OCI-LY7 (cell line): Measurements from ENCODE around the gene DPP10. TPM values are rescaled to one million over a fixed set of nuclear protein-coding genes. Genes with fewer than 3 reads are reported as not detected.

Experiments
- BruUV-seq: library from RNA; stranded (reverse); fragments of 400-500 nt; replicated peaks from 2 replicates; lab custom pipeline; 2021; lab: Mats Ljungman, UMichigan
- CTCF ChIA-PET: fragments of 300-600 bp; sonication (Branson Sonifier 250); formaldehyde crosslinking; loops from one replicate; lab custom pipeline; 2022; ENCODE audit warnings: antibody characterized with exemption; ENCODE audit not compliant: unreplicated experiment; lab: Charles Lee
- POLR2A ChIA-PET: fragments of 300-600 bp; sonication (Branson Sonifier 250); formaldehyde crosslinking; loops from one replicate; lab custom pipeline; 2022; ENCODE audit warnings: antibody characterized with exemption; lab: Charles Lee
- DNase-seq: peaks from one replicate; pipeline ENCODE4 v3.0.0-alpha.2; 2015; ENCODE audit warnings: low spot score
- H2AFZ ChIP-seq: fragments of 200-600 bp; sonication (generic), shearing (Covaris generic); 2 replicates; pipeline ENCODE4 v1.6.1; 2014; ENCODE audit warnings: mild to moderate bottlenecking, antibody characterized with exemption, low read length, moderate library complexity
- H3K27ac ChIP-seq: fragments of 200-600 bp; sonication (generic); 2 replicates; pipeline ENCODE4 v1.5.1; 2014; ENCODE audit warnings: mixed run types, low read depth, mild to moderate bottlenecking, moderate library complexity, low read length, inconsistent platforms; ENCODE audit not compliant: poor library complexity, severe bottlenecking
- H3K36me3 ChIP-seq: fragments of 200-600 bp; sonication (generic); 2 replicates; pipeline ENCODE4 v1.6.1; 2014; ENCODE audit warnings: mild to moderate bottlenecking, antibody characterized with exemption, low read length, moderate library complexity, mixed read lengths; ENCODE audit not compliant: insufficient read depth
- H3K4me1 ChIP-seq: fragments of 200-600 bp; sonication (generic); 2 replicates; pipeline ENCODE4 v1.5.1; 2014; ENCODE audit warnings: mild to moderate bottlenecking, low read length; ENCODE audit not compliant: insufficient read depth, poor library complexity, severe bottlenecking
- H3K4me2 ChIP-seq: fragments of 200-600 bp; sonication (generic); 2 replicates; pipeline ENCODE4 v1.6.1; 2014; ENCODE audit warnings: mild to moderate bottlenecking, low read length
- H3K4me3 ChIP-seq: fragments of 200-600 bp; sonication (generic); 2 replicates; pipeline ENCODE4 v1.5.1; 2014; ENCODE audit warnings: mild to moderate bottlenecking, low read depth, low read length; ENCODE audit not compliant: poor library complexity, severe bottlenecking
- H3K79me2 ChIP-seq: fragments of 200-600 bp; sonication (generic); 2 replicates; pipeline ENCODE4 v1.6.1; 2016; ENCODE audit warnings: low read depth, mild to moderate bottlenecking, low read length, moderate library complexity, mixed read lengths; ENCODE audit not compliant: insufficient read depth
- H3K9me2 ChIP-seq: fragments of 200-600 bp; sonication (generic); 2 replicates; pipeline ENCODE4 v1.6.1; 2016; ENCODE audit warnings: mild to moderate bottlenecking, low read length, mixed read lengths; ENCODE audit not compliant: insufficient read depth
- H3K9me3 ChIP-seq: fragments of 200-600 bp; sonication (generic); 2 replicates; pipeline ENCODE4 v1.6.1; 2014; ENCODE audit warnings: mild to moderate bottlenecking, mixed run types, low read length, mixed read lengths
- H4K20me1 ChIP-seq: fragments of 200-600 bp; sonication (generic); 2 replicates; pipeline ENCODE4 v1.6.1; 2014; ENCODE audit warnings: mild to moderate bottlenecking, antibody characterized with exemption, low read length, moderate library complexity, mixed read lengths; ENCODE audit not compliant: insufficient read depth
- EZH2phosphoT487 ChIP-seq: fragments of 200-600 bp; sonication (generic); IDR thresholded peaks from 2 replicates; pipeline ENCODE4 v1.6.1; 2018; ENCODE audit warnings: low read depth, borderline replicate concordance, mild to moderate bottlenecking, mixed run types, antibody characterized with exemption, low read length, moderate library complexity, mixed read lengths
- intact Hi-C: fragments of 100-400 bp; cut with micrococcal nuclease; formaldehyde crosslinking; loops from one replicate; pipeline ENCODE4 v1.10.0; 2022; ENCODE audit not compliant: unreplicated experiment
- total RNA-seq, 2 experiments: library from RNA; depleted of rRNA in 1 of 2; stranded (reverse); fragments of >200 nt in 1 of 2; shearing (Covaris generic) in 1 of 2; gene quantifications; 2 replicates each; pipeline ENCODE4 v1.2.3, GENCODE V29; 2014 to 2022
- TF ChIP-seq, protein P1 (sequence below): fragments of 200-600 bp; sonication (generic); conservative IDR thresholded peaks from 2 replicates; pipeline ENCODE4 v1.5.1; 2014; ENCODE audit warnings: mild to moderate bottlenecking, antibody characterized with exemption, low read length, moderate library complexity, mixed read lengths

Gene DPP10
- total RNA-seq, 2 experiments from 2014 or later = not detected

DNA sequence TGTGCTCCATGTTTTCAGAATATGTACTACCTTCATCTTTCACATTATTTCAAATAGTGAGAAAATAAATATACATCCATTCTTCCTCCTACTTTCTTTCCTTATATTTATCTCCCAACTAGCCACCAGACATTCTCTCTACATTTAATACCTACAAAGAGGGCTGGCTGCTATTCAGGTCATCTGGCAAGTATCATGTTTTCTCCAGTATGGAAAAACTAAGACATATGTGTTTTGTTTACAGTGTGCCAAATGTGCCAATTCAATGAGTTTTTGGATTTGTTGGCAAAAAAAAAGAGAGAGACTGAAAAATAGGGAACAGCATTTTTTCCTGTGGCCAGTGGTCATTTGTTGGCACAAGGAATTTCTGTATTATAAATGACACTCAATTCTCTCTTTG, 1207.3 kb downstream of the DPP10 start:
- H3K4me2 ChIP-seq = no peak overlapping the region
- BruUV-seq = no TSS peak
- H3K9me3 ChIP-seq = no peaks in the 10 kb centered on the region
- no peak overlapping the region for H3K27ac ChIP-seq
- no peaks in the 10 kb centered on the region for H3K4me1 ChIP-seq
- TF ChIP-seq, protein P1, sequence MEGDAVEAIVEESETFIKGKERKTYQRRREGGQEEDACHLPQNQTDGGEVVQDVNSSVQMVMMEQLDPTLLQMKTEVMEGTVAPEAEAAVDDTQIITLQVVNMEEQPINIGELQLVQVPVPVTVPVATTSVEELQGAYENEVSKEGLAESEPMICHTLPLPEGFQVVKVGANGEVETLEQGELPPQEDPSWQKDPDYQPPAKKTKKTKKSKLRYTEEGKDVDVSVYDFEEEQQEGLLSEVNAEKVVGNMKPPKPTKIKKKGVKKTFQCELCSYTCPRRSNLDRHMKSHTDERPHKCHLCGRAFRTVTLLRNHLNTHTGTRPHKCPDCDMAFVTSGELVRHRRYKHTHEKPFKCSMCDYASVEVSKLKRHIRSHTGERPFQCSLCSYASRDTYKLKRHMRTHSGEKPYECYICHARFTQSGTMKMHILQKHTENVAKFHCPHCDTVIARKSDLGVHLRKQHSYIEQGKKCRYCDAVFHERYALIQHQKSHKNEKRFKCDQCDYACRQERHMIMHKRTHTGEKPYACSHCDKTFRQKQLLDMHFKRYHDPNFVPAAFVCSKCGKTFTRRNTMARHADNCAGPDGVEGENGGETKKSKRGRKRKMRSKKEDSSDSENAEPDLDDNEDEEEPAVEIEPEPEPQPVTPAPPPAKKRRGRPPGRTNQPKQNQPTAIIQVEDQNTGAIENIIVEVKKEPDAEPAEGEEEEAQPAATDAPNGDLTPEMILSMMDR = no peak
- TF ChIP-seq EZH2phosphoT487 = no peak
- intact Hi-C loops = no loop called here
- no peak for DNase-seq
- H3K4me3 ChIP-seq = no peak overlapping the region
- CTCF ChIA-PET = no interaction called here
- no peaks in the 10 kb centered on the region for H3K36me3 ChIP-seq
- POLR2A ChIA-PET = no interaction called here
- H3K79me2 ChIP-seq = no peaks in the 10 kb centered on the region
- no peak overlapping the region for H2AFZ ChIP-seq
- H4K20me1 ChIP-seq = no peaks in the 10 kb centered on the region
- H3K9me2 ChIP-seq = no peaks in the 10 kb centered on the region

DNA sequence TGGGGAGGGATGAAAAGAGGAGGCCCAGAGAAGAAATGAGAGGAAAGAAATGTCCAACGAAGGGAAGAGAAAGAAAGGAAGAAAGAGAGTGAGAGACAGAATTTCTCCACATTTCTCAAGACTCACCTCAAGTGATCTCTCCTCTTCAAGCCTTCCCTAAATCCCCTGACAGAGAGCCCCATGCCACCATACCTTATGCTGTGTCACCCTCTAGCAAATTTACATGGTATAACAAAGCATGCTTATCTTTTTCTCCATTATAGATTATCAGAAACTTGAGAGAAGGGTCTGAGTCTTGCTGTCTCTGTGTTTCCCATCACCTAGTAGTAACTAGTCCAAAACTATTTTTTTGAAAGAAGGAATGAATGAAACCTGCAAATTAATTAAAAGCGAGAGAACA, 1208.4 kb downstream of the DPP10 start:
- no peaks in the 10 kb centered on the region for H3K4me1 ChIP-seq
- CTCF ChIA-PET = no interaction called here
- no peak for DNase-seq
- no peaks in the 10 kb centered on the region for H3K9me2 ChIP-seq
- no peak overlapping the region for H3K27ac ChIP-seq
- no peaks in the 10 kb centered on the region for H3K79me2 ChIP-seq
- no peaks in the 10 kb centered on the region for H3K36me3 ChIP-seq
- no peak for TF ChIP-seq EZH2phosphoT487
- TF ChIP-seq, protein P1 = no peak
- no peaks in the 10 kb centered on the region for H3K9me3 ChIP-seq
- BruUV-seq = no TSS peak
- POLR2A ChIA-PET = no interaction called here
- H2AFZ ChIP-seq = no peak overlapping the region
- no peaks in the 10 kb centered on the region for H4K20me1 ChIP-seq
- no peak overlapping the region for H3K4me2 ChIP-seq
- intact Hi-C loops = no loop called here
- H3K4me3 ChIP-seq = no peak overlapping the region

DNA sequence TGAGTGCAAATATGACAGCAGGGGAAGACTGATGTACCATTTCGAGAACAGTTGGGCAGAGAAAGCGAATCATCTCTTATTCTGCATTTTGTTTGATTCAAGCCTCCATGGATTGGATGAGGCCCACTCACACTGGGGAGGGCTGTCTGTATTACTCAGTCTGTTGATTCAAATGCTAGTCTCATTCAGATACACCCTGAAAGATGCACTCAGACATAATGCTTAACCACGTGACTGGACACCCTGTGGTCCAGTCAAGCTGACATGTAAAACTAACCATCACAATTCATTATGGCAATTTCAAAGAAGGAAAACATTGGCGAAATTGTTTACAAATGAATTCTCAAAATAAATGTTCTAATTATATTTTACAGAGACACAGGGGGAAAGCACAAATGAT, 1210.2 kb downstream of the DPP10 start:
- Histone ChIP-seq H3K9me3 (no peaks in the 10 kb centered on the region), H3K4me1 (no peaks in the 10 kb centered on the region), H2AFZ (no peak overlapping the region), H3K27ac (no peak overlapping the region), H3K36me3 (no peaks in the 10 kb centered on the region), H3K4me3 (no peak overlapping the region), H3K4me2 (no peak overlapping the region), H4K20me1 (no peaks in the 10 kb centered on the region), H3K9me2 (no peaks in the 10 kb centered on the region), H3K79me2 (no peaks in the 10 kb centered on the region)
- no peak for TF ChIP-seq EZH2phosphoT487
- TF ChIP-seq, protein P1 = no peak
- intact Hi-C loops = no loop called here
- ChIA-PET POLR2A (interaction anchor here (0.6 kb wide), 1 partner anchor 760 kb away, joined by 3 read pairs; no protein-coding TSS in a partner anchor), CTCF (no interaction called here)
- no TSS peak for BruUV-seq
- DNase-seq = no peak
